C4-2B (cell line): ENCODE measurements around the gene DCUN1D4.

ENCODE experiments used
- ZFX ChIP-seq: fragments of 450-650 bp; IDR thresholded peaks from 2 replicates; pipeline ENCODE4 v1.6.1; 2017
- TF ChIP-seq, protein P1 (sequence below): fragments of 450-650 bp; conservative IDR thresholded peaks from 2 replicates; pipeline ENCODE4 v1.5.1; 2017; ENCODE audit warnings: mild to moderate bottlenecking

DNA sequence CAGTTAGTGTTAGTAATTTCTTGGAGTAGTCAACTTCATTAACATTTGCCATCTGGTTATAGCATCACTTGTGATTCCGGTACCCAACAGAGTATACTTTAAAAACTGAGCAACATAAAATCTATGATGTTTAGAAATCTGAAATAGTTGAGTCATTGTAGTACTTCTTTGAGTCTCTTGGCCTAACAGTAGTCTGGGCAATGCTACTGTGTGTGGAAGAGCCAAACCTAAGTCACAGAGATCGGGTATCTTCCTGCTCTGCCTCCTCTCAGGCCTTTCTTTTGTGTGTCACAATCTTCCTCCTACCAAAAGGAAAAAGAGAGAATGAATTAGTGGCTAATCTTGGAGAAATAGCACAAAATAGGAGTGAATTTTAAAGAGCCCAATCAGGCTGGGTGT, 25.5 kb downstream of the DCUN1D4 start:
- TF ChIP-seq, protein P1, sequence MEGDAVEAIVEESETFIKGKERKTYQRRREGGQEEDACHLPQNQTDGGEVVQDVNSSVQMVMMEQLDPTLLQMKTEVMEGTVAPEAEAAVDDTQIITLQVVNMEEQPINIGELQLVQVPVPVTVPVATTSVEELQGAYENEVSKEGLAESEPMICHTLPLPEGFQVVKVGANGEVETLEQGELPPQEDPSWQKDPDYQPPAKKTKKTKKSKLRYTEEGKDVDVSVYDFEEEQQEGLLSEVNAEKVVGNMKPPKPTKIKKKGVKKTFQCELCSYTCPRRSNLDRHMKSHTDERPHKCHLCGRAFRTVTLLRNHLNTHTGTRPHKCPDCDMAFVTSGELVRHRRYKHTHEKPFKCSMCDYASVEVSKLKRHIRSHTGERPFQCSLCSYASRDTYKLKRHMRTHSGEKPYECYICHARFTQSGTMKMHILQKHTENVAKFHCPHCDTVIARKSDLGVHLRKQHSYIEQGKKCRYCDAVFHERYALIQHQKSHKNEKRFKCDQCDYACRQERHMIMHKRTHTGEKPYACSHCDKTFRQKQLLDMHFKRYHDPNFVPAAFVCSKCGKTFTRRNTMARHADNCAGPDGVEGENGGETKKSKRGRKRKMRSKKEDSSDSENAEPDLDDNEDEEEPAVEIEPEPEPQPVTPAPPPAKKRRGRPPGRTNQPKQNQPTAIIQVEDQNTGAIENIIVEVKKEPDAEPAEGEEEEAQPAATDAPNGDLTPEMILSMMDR: no peak
- no peak for TF ChIP-seq ZFX
